ENCODE data around the gene KAT2A.

KAT2A gene

DNA sequence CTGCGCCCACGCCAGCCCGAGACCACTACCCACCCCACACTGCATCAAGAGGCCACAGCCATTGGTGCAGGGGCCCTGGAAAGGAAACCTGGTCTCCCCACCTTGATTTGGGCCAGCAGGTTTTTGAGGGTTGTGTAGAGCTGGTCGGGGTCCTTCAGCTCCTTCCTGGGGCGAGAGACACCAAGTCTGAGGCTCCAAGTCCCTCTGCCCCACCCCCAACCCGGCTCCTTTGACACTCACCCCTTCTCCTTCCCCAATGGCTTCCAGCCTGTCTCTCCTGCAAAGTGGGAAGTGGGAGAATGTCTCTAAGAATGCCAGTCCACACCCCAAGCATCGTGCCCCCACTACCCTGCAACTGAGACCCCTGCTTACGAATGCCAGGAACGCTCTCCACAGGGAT is 7.0 kb downstream of the KAT2A start:
- DNase-seq (ENCODE audit: low spot score) = no peak

DNA sequence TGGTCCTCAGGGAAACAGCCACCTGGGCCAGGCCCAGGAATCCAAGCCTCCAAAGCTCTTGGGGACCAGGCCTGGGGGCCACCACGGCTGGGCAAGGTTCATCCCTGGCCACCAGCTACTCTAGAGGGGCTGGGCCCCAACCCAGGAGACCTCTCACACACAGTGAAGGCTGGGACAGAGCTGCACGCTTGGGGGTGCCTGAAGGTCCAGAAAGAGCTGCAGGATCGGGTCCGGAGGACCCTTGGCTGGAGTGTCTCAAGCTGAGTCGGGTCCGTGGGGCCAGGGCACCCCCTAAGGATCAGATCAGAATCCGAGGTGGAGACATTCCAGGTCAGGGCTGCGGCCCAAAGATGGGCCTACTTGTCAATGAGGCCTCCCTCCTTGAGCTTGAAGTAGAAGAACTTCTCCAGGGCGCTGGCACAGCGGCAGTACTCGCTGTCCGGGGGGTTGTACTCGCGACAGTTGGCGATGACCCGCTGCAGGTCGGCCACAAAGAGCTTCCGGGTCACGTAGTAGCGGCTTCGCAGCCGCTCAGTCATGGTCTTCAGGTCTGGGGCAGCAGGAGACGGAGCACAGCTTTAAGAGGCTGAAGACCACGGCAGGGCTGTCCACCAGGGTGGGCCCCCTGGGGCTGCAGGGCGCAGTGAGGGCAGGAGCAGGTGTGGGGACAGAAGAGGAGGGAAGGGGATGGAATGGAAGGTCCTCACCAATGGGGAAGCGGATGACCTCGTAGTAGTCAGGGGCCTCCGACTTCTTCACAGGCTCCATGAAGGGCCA is 7.7 kb downstream of the KAT2A start:
- DNase-seq (ENCODE audit: low spot score) = no peak

DNA sequence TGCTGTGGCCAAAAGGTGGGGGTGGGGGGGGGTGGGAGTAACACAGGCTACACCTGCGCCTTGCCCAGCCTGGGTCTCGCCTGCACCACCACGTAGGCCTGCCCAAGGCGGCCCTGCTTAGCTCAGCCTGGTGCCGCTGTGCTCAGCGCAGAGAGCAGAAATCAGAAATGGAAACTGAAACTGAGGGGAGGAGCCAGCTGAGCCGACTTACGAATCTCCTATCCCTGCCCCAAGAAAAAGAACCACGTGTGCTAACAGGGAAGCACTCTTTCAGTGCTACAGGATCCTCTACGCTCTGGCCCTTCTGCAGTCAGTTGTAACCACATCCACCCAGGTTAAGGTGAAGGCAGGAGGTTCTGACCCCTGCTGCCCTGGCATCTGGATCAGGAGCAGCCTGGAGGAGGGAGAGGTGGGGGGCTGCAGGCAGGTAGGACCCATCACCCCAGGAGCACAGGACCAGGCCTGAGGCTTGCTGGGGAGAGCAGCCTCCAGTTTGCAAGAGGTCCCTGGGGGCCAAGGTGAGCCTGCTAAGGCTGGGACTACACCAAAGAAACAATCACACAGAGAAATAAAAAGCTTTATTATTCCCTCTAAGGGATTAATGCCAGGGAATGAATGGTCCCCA is 8.5 kb downstream of the KAT2A start, which contains the start of gene DHX58:
Gene DHX58, minus strand, starts transcription at position 163 of the 625 bp plus-strand sequence. CDS start 822 bp downstream, outside the sequence.
- DNase-seq (ENCODE audit: low spot score) = peak; percentile 33

DNA sequence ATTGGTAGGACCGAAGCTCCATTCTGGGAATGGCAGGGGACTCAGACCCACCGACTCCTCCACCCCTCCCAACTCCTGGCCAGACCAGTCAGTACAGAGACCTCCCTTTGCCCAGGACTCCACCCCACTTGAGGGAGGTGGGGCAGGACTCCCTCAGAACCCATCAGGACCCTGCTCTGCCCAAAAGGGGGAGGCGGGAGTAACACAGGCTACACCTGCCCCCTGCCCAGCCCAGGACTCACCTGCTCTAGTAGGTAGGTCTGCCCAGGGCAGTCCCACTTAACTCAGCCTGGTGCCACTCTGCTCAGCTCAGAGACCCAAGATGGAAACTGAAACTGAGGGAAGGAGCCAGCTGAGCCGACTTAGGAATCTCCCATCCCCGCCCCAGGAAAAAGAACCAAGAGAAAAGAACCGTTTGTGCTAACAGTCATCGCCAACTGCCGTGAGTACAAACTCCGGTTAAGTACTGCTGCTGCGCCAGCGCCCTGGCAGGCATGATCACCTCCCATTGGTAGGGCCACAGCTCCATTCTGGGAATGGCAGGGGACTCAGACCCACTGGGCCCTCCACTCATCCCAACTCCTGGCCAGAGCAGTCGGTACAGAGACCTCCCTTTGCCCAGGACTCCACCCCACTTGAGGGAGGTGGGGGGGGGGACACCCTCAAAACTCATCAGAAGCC is 9.2 kb downstream of the KAT2A start:
- DNase-seq (ENCODE audit: low spot score) = no peak

DNA sequence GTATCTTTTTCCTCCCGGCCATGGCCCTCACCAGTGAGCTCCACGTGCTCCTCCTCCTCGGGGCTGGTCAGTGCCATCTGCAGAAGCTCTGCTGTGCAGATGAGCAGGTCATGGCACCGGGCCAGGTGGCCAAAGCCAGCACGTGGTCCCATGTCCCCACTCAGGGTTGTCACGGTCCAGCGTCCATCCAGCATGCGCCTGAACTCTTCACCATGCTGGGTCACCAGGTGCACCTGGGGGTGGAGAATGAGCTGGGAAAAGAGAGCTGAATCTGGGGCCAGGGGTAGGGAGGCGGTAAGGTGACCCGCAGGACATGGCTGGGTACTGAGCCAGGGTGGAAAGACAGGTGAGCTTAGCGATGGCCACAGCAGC is 9.9 kb downstream of the KAT2A start:
- no peak for DNase-seq (ENCODE audit: low spot score)

DNA sequence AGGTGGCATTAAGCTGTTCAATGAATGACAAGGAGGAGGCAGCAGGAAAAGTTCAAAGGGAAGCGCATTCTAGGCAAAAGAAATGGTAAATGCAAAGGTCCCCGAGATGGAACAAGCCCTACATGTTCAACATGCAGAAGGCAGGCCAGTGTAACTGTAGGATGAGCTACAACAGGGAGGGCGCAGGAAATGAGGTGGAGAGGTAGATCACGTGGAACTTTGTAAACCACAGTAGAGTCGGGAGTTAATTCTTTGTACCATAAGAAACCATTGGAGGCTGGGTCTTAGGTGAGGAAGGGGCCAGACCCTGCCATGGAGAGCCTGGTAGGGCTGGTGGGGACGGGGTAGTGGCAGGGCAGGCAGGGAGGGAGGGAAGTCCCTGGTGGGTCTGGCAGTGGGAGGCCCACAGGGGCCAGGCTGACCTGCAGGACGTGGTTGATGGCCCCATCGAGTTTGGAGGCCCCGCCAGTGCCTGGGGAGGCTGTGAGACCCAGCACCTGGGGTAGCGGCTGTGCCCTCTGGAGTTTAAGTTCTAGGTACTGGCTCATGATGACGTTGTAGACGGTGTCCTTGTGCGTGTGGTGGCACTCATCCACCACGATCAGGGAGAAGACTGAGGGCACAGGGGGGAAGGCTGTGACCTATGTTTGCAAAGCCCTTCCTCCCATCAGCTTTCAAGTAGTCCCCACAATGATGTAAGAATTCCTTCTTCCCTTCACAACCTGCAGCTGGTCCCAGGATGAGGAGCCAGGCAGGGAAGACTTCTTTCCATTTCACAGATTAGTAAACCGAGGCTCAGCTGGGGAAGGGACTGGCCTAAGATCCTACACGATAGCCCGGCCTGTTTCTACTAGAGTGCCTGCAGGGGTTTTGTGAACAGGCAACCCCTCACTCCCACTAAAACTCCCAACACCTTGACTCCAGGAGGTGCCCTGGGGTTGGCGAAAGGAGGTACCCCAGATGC is 10.6 kb downstream of the KAT2A start:
- DNase-seq (ENCODE audit: low spot score) = no peak

DNA sequence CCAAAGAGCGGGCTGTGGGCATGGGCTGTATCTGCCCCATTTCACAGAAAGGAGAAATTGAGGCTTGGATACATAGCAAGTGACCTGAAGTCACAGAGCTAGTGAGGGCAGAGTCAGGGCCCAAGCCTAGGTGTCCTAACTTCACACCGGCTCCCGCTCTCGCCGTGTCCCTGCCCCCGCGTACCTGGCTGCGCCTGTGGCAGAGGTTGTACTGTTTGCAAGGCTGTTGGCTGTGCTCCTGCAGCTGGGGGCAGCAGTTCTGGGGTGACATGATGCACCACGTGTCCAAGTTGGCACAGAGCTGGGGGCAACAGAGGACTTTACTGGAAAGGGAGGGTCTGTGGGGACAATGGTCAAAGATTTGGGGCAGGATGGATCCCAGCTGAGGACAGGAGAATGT is 12.1 kb downstream of the KAT2A start:
- no peak for DNase-seq (ENCODE audit: low spot score)

DNA sequence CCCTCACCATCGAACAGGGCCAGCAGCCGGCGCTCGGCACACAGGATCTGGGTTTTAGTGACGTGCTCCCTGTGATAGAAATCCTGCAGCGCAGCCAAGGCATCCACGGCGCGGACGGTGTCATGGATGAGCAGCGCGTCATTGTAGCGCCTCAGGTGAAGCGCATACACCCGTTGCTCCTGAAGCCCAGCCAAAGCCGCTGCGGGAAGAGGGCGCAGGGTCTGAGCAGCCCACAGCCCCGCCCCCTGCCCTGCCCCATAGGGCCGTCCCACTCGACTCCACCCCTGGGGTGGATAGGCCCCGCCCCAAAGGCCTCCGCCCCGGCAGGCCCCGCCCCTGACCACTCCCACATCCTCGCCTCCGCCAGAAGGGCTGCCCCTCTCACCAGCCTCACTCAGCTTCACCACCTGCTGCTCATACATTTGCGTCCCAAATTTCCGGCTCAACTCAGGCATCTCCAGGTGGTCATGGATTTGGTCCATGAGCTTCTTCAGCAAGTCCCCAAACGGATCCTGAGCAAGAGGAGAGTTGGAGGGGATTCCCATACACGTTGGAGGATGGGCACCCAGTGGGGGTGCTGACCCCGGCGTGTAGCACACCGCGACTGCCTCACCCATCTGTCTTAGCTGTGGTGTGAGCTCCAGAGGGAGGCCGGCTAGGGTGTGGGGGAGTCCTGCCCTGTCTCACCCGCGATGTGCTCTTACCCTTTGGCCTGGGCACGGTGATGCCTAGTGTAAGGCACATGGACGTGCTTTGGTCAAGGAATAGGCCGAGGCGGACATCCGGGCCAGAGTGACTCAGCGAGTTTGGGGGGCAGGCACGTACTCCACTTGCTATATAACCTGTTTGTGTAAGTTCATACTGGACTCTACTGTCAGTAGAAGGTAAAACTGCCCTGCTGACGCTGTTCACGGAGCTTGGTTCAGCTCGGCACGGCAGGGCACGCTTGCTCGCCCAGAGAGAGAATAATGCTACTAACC is 13.3 kb downstream of the KAT2A start:
- peak; percentile 89 for DNase-seq (ENCODE audit: low spot score)

DNA sequence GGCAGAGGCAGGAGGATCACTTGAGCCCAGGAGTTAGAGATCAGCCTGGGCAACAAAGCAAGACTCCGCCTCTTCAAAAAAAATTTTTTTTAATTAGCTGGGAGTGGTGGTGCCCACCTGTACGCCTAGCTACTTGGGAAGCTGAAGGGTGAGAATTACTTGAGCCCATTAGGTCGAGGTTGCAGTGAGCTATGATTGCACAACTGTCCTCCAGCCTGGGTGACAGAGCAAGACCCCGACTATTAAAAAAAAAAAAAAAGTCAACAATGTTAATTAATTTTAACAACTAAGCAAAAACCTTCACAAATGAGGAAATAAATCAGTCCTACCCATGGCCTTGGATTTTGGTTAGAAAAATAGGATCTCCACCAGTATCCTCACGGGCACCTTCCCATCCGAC is 14.0 kb downstream of the KAT2A start:
- no peak for DNase-seq (ENCODE audit: low spot score)

DNA sequence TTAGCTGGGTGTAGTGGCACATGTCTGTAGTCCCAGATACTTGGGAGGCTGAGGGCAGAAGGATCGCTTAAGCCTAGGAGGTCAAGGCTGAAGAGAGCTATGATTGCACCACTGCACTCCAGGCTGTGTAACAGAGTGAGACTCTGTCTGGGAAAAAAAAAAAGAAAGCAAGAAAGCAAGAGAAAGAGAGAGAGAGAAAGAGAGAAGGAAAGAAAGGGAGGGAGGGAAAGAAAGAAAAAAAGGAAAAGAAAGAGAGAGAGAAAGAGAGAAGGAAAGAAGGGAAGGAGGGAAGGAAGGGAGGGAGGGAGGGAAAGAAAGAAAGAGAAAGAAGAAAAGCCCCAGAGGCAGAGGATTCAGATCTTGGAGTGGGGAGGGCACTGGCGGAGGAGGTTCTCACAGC is 15.2 kb downstream of the KAT2A start:
- DNase-seq (ENCODE audit: low spot score) = no peak

DNA sequence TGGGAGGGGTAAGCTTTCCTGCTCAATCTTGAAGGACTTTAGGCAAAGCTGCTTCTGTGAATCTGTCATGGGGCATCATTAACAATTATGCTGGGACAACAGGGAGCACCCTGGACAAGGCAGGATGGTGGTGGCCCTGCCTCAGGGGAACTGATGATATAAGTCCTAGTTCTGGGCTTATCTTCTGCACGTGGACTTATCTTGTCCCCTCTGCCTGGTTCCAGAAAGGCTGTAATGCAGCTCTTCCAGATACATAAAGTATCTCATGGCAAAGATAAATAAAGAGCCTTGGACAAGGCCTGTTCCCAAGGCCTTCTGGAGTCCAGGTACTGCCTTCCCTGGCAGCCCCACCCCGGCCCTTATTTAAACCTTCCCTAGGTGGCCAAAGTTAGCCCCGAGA is 16.9 kb downstream of the KAT2A start:
- no peak for DNase-seq (ENCODE audit: low spot score)

DNA sequence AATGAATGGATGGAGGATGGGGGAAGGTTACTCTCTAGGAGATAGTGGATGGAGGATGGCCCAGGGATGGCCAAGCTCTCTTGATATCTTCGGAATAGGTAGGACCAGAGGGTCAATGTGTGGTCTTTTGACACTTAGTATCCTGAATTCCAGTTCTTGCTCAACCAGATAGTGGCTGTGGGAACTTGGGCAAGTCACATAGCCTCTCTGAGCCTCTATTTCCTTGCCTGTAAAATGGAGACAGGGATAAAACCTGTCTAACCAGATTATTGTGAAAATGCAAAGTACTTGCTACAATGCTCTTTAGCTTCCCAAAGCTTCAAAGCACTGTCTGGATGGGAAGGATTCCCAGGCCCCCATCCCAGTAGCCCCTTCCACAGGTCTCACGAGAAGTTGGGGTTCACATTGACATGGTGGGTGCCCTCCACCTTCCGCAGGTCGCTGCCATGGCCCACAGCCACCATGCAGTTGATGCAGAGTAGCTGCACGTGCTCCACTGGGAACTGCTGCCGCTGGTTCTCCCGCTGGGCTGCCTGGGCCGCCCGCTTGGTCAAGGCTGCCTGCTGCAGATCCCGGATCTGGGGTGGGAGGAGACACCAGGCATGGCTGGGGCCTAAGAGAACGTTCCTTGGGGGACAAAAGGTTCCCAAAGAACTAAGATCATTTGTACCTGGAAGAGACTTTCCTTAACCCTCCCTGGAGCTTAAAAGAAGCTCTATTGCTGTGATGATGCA is 17.8 kb downstream of the KAT2A start:
- DNase-seq (ENCODE audit: low spot score) = no peak

DNA sequence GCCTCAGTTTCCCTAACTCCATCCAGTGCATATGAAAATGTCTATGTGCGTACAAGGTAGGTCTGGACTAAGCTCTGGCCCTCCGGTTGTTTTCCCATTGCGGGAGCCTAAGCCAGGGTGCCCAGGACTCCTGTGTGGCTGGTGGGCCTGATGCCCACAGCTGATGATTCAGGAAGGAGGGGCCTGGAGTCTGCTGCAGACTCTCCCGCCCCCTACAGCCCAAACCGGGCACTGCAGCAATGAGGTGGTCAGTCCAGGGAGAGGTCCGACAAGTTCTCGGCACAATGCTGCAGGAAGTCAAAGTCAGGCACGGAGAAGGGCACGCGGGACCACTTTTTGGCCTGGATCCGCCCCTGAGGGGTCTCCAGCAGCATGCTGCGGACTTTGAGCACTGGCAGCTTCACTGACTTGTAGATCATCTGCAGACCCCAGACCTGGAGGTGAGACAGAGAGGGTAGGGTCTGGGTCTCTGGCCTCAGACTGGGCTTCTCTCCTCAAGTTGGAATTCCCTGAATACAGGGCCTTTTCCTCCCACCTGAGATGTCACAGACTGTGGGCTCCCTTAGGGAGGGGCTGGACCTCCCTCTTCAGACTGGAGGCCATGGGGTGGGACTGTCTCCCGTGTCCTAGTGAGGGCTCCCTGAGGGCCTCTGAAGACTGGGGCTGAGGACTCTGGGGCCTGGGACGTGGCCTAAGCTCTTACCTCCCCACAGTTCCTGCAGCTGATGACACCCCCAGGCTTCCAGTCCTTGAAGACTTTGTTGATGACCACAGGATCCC is 19.5 kb downstream of the KAT2A start:
- peak; percentile 58 for DNase-seq (ENCODE audit: low spot score)

DNA sequence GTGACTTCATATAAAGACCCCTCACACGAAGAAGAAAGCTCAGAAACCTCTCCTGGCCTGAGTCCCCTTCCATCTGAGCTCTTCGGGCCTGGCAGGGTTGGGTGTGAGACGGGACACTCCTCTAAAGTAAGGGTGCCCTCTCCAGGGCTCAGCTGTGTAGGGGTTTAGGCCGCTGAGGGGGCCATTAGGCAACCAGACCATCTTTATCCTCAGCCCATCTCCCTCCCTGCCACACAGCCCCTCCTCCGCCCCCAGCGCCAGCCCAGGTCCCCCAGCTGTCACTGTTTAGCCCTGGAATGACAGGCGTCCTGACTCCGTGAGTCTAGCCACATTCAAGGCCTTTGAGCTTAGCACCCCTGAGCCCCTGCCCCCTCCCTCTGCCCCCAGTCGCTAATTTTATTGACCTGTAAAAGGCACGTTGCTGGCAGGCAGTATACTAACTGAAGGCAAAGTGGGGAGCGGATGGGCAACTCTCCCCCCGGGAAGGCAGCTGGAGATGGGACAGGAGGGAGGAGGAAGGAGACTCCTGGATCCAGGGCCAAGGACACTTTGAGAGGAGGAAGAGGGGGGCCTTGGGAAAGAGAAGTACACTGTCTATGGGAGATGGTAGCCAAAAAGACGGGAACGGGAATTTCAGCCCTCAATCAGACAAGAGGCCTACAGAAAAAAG is 22.3 kb downstream of the KAT2A start:
- no peak for DNase-seq (ENCODE audit: low spot score)

DNA sequence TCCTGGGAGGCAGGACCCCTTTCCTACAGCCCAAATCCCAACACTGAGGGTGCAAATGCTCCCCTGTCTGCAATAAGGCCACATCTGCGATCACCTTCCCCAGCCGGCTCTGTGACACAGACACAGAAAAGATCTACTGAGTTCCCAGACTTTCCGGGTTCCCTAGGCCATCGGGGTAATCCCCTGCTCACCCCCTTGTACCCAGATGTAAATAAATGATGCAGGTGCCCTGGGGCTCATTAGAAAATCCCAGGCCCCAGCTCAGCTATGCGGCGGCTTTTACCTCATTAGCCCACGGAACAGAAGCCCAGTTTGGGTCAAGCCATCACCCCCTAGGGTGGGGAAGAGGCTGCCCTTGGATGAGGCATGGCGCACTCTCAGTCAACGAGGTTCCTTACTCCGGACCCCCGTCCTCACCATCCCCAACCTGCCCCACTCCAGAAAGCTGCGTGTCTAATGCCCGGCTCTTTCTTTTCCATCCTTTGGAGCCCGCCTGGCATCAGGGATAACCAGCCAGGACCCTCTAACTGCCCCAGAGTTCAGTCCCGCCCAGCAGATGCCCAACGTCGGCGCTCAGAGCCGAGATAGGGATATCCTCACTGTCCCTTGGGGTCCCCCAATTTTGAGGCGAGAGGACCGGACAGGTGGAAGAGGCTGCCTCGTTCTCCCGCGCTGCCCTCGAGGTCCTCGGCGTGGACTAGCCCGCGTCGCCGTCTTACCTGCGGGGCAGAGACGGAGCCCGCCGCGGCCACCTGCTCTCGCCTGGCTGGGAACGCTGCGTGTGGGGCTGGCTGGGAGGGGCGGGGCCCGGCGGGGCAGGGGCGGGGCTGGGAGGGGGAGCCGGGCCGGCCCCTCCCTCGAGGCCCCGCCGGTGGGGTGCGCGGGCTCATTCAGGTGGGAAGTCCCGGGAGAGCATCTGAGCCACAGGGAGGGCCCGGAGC is 23.2 kb downstream of the KAT2A start, which contains the start of gene ZNF385C:
Gene ZNF385C, minus strand, starts transcription at position 783 of the 941 bp plus-strand sequence. CDS start 35,417 bp downstream, outside the sequence.
- no peak for DNase-seq (ENCODE audit: low spot score)

DNA sequence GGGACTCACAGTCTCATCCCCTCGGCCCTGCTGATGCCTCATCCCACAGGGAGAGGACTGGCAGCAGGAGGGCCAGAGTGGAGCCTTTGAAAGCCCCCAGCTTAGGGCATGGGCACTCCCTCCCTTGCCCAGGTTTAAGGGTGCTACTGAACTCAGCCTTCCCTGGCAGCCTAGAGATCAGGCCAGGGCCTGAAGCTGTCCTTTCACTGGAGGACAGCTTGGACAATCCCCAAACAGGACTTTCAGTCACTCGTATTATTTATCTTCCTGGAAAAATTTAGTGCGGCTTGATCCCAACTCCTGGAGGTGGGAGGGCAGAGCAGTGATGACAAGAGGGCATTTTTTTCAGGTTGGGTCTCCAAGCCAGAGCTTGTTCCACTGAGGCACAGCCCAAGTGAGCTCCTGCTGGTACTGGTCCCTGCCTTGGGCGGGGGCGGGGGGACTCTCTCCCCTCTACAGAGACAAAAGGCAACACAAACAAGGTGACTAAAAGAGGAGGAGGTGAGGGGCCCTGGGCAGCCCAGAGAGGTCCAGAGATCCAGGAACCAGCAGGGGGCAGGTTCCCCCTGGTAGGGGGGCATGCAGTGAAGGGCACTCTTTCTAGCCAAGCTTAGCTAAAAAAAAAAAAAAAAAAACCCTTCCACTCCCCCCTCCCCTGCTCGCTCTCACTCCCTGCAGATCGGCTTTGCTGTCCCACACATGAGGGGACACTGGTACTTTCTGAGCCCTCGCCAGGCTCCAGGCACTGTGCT is 24.6 kb downstream of the KAT2A start:
- no peak for DNase-seq (ENCODE audit: low spot score)
